ENCODE data around the gene ATXN1. TPM values are rescaled to one million over a fixed set of nuclear protein-coding genes. Genes with fewer than 3 reads are reported as not detected.
"Not testable (repeated sequence)": the region's sequence is repeated elsewhere in the genome, so short reads cannot be mapped to it uniquely, and the experiment has no call there.

The ATXN1 gene
- total and polyA plus RNA-seq, 2 of the 8 experiments (the other 6 are each of a cell fraction or from before 2014, with no cell fraction given), result 1.6 to 4.0 TPM

DNA sequence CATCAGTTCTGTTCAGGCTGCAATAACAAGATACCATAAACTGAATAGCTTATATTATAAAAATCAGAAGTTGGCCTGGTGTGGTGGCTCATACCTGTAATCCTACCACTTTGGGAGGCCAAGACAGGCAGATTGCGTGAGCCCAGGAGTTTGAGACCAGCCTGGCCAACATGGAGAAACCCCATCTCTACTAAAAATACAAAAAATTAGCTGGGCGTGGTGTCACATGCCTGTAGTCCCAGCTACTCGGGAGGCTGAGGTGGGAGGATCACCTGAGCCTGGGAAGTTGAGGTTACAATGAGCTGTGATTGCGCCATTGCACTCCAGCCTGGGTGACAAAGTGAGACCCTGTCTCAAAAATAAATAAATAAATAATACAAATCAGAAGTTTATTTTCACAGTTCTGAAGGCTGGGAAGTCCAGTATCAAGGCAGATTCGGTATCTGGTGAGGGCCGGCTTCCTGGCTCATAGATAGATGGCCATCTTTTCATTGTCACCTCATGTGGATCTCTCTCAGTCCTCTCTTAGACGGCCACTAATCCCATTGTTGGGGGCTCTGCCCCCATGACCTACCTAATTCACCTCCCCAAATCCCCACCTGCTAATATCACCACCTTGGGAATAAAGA is 491.7 kb downstream of the ATXN1 start:
- DNase-seq (ENCODE audit: low read depth in 1 of 2, low spot score in 2 of 2); H3K4ac ChIP-seq (replicated peaks; ENCODE audit: insufficient read length, low read depth, low read length); H3K79me1 ChIP-seq (ENCODE audit: low read depth, low read length); H2BK5ac ChIP-seq (ENCODE audit: low read depth, low read length); H2BK20ac ChIP-seq (ENCODE audit: low read length); H3K4me3 ChIP-seq (ENCODE audit: extremely low read depth in 1 of 4, insufficient read depth in 2 of 4, low read depth in 3 of 4, low read length in 4 of 4); H2AFZ ChIP-seq (ENCODE audit: low read length); H3K14ac ChIP-seq (ENCODE audit: insufficient read length); H3K36me3 ChIP-seq (ENCODE audit: control insufficient read depth in 2 of 4, insufficient read depth in 4 of 4, low read length in 3 of 4); H3K23me2 ChIP-seq (ENCODE audit: low read depth, low read length); H3K27ac ChIP-seq (ENCODE audit: low read depth, low read length); H4K91ac ChIP-seq (replicated peaks; ENCODE audit: insufficient read length, low read length); H4K8ac ChIP-seq (ENCODE audit: extremely low read depth, insufficient read depth, low read length); H2AK5ac ChIP-seq (ENCODE audit: low read depth, low read length); H2BK12ac ChIP-seq (ENCODE audit: low read depth, low read length); H3K27me3 ChIP-seq (replicated peaks in 1 of 4; ENCODE audit: control insufficient read depth in 3 of 4, extremely low read depth in 1 of 4, insufficient read depth in 3 of 4, low read length in 3 of 4); H3K9ac ChIP-seq (replicated peaks in 1 of 4; ENCODE audit: extremely low read depth in 1 of 4, low read depth in 3 of 4, low read length in 3 of 4); H3K9me3 ChIP-seq (ENCODE audit: insufficient read depth in 2 of 2, low read depth in 1 of 2, low read length in 1 of 2); H4K5ac ChIP-seq (ENCODE audit: insufficient read length, low read depth, low read length); H3K79me2 ChIP-seq (ENCODE audit: control insufficient read depth in 1 of 2, insufficient read depth in 2 of 2, low read length in 2 of 2); H3K56ac ChIP-seq (replicated peaks; ENCODE audit: insufficient read length, low read depth, low read length); H4K20me1 ChIP-seq (replicated peaks in 1 of 2; ENCODE audit: control insufficient read depth in 1 of 2, insufficient read depth in 2 of 2, low read length in 2 of 2); H3K18ac ChIP-seq (ENCODE audit: extremely low read depth, low read length); H2BK15ac ChIP-seq (ENCODE audit: low read length); H2BK120ac ChIP-seq (replicated peaks; ENCODE audit: low read depth, low read length); POLR2A ChIA-PET (ENCODE audit: partially characterized antibody); H3K4me1 ChIP-seq (replicated peaks in 1 of 4; ENCODE audit: control insufficient read depth in 3 of 4, insufficient read depth in 4 of 4, low read length in 3 of 4); H3K23ac ChIP-seq (ENCODE audit: insufficient read length); FAIRE-seq; H3K4me2 ChIP-seq (ENCODE audit: insufficient read depth in 1 of 2, low read depth in 2 of 2, low read length in 2 of 2): not testable (repeated sequence)
- CTCF ChIA-PET (ENCODE audit: partially characterized antibody), result interaction anchor here (0.6 to 1.3 kb wide), 6 partner anchors 8 to 88 kb away, joined by 3 to 4 read pairs (median 3); no protein-coding TSS in a partner anchor
- 93% methylated on average over 7 of the region's 7 CpGs; no CpG with 5 or more reads in 1 of the 2 experiments for WGBS, 2 experiments (ENCODE audit: extremely low coverage in 1 of 2, insufficient coverage in 1 of 2, insufficient read length in 1 of 2, insufficient replicate concordance in 2 of 2, low coverage in 1 of 2, low lambda C conversion rate in 2 of 2, missing lambda C conversion rate in 1 of 2)
